Stomach (tissue), 4 donors: ENCODE data around the gene MNAT1.

Source experiments
- CTCF ChIP-seq, 7 experiments: fragments of 450-650 bp in 4 of 7; fragments of 200-600 bp in 3 of 7; sonication (generic) in 3 of 7; IDR thresholded peaks; one replicate each; pipeline ENCODE4 v1.5.1; 2016 to 2019; ENCODE audit warnings: antibody characterized with exemption in 7 of 7, control low read depth in 2 of 7, mild to moderate bottlenecking in 1 of 7
- EP300 ChIP-seq: sonication (generic); formaldehyde crosslinking; IDR thresholded peaks from one replicate; pipeline ENCODE4 v1.6.1; 2017; ENCODE audit warnings: antibody characterized with exemption

GRCh38 chr14:60845523-60845922 lies 111.0 kb downstream of the MNAT1 start:
- TF ChIP-seq EP300 (no peak), CTCF (IDR thresholded peaks at IDR 0.05) (no peak)
